Measurements from ENCODE around the gene NACC1.

The NACC1 gene

DNA sequence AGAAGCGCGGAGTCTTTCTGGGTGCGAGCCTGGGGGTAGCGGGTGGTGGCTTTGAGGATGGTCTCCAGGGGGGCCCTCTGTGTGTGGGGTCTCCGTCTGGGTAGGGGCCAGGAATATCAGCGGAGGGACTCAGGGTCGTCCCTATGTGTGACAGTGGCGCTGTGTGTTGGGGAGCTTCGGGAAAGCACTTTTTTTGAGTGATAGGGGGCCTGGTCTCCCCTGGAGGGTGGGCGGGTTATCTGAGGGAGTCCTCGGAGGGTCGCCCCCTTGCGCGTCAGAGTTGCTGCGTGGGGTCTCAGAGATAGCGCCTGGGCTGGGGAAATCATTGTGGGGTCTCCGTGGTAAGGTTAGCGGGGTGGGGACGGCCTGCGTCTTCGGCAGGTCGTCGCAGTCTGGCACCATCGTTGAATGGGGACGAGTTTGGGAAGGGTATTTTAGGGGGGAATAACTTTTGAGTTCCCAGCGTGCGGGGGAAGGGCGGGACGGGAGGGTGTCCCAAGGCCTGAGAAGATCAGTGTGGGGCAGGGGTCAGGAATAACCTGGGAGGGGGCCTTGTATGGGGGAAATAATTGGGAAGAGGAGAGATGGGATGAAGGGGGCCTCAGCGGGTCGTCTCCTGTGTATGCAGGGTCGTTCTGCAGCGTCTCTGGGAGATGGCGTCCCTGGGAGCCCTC, 33.0 kb downstream of the NACC1 start:
- no peak for TF ChIP-seq JUND (IDR thresholded peaks at IDR 0.05; ENCODE audit: low read depth)

GRCh38 chr19:13151605-13152355, 33.7 kb downstream of the NACC1 start:
- TF ChIP-seq JUND (IDR thresholded peaks at IDR 0.05; ENCODE audit: low read depth): no peak
- in situ Hi-C loops (cut with HindIII; ENCODE audit: low pct_unique_long_range_greater_than_20kb, low sequenced_read_pairs): no loop called here
- DNase-seq (ENCODE audit: low read depth in 1 of 2, low spot score in 1 of 2): peak; percentile 80 to 96

More for the DNA sequence above, 33.0 kb downstream of the NACC1 start:
- DNase-seq (ENCODE audit: low read depth in 1 of 2, low spot score in 1 of 2): peak in 1 of 2 experiments; percentile 28
- in situ Hi-C loops (cut with HindIII; ENCODE audit: low pct_unique_long_range_greater_than_20kb, low sequenced_read_pairs): no loop called here

- no peak for DNase-seq (ENCODE audit: low read depth in 1 of 2, low spot score in 1 of 2)
- in situ Hi-C loops (cut with HindIII; ENCODE audit: low pct_unique_long_range_greater_than_20kb, low sequenced_read_pairs): no loop called here
These were observed 34.4 kb downstream of the NACC1 start for GRCh38 chr19:13152356-13152973.

DNA sequence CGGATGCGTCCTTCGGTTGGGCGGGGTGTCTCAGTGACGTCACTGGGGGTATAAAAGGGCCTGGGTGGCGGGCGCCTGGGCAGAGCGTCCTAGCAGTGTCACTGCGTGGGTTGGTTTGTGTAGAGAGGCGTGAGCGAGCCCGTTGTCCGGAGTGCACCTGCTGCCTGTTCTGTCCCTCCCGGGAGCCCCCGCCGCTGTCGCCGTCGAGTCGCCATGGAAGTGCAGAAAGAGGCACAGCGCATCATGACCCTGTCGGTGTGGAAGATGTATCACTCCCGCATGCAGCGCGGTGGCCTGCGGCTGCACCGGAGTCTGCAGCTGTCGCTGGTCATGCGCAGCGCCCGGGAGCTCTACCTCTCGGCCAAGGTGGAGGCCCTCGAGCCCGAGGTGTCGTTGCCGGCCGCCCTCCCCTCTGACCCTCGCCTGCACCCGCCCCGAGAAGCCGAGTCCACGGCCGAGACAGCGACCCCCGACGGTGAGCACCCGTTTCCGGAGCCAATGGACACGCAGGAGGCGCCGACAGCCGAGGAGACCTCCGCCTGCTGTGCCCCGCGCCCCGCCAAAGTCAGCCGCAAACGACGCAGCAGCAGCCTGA, 35.0 kb downstream of the NACC1 start:
- in situ Hi-C loops (cut with HindIII; ENCODE audit: low pct_unique_long_range_greater_than_20kb, low sequenced_read_pairs): no loop called here
- no peak for TF ChIP-seq JUND (IDR thresholded peaks at IDR 0.05; ENCODE audit: low read depth)
- DNase-seq (ENCODE audit: low read depth in 1 of 2, low spot score in 1 of 2): peak; percentile 62 to 95

More at GRCh38 chr19:13152356-13152973, 34.4 kb downstream of the NACC1 start:
- TF ChIP-seq JUND (IDR thresholded peaks at IDR 0.05; ENCODE audit: low read depth): no peak

- DNase-seq (ENCODE audit: low read depth in 1 of 2, low spot score in 1 of 2): peak in 1 of 2 experiments; percentile 34
- TF ChIP-seq JUND (IDR thresholded peaks at IDR 0.05; ENCODE audit: low read depth): no peak
- in situ Hi-C loops (cut with HindIII; ENCODE audit: low pct_unique_long_range_greater_than_20kb, low sequenced_read_pairs): no loop called here
These were observed 35.6 kb downstream of the NACC1 start for GRCh38 chr19:13153569-13154240.

- DNase-seq (ENCODE audit: low read depth in 1 of 2, low spot score in 1 of 2): peak; percentile 58 to 94
These were observed 36.2 kb downstream of the NACC1 start for GRCh38 chr19:13154241-13154778.

GRCh38 chr19:13154911-13155471, 36.9 kb downstream of the NACC1 start:
- DNase-seq (ENCODE audit: low read depth in 1 of 2, low spot score in 1 of 2): peak; percentile 69 to 93
- in situ Hi-C loops (cut with HindIII; ENCODE audit: low pct_unique_long_range_greater_than_20kb, low sequenced_read_pairs): no loop called here
- TF ChIP-seq JUND (IDR thresholded peaks at IDR 0.05; ENCODE audit: low read depth): no peak

More at GRCh38 chr19:13154241-13154778, 36.2 kb downstream of the NACC1 start:
- in situ Hi-C loops (cut with HindIII; ENCODE audit: low pct_unique_long_range_greater_than_20kb, low sequenced_read_pairs): no loop called here
- no peak for TF ChIP-seq JUND (IDR thresholded peaks at IDR 0.05; ENCODE audit: low read depth)

DNA sequence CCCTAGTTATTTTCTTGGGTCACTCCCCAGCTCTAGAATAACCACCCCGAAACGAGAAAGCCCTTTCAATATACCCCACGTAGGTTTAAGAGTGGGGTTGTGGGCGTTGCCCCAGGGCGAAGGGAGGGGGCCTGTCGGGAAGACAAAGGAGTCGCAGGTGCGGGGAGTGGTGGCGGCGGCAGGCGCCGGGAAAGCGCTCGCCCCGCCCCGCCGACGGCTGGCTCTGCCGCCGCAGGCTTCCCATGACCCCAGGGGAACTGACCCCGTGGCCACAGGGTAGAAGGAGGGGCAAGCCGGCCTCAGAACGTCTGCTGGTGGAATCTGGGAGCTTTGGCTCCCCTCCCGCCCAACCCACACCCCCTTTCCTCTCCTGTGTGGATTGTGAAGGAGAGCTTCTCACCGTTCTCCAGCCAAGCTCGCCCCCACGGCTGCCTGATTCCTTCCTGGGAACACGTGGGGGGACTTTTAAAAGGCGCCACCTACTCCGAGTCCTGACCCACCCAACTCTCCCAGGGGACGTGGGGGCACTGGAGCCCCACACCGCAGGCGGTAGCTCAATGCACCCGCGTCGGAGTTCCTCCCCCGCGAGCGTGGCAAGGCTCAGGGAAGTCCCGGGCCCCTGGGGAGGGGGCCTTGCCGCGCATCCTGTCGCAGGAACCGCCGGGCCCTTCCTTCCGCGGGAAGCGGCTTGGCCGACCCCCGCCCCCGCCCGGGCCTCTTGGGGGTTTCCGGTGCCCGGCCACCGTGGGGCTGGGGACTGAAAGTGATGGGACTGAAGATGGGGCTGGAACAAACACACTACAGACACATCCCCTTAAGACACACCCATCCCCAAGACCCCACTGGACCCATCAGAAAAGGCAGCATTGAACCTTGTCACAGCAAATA, 37.7 kb downstream of the NACC1 start:
- DNase-seq (ENCODE audit: low read depth in 1 of 2, low spot score in 1 of 2): peak; percentile 44 to 81
- TF ChIP-seq JUND (IDR thresholded peaks at IDR 0.05; ENCODE audit: low read depth): no peak

DNA sequence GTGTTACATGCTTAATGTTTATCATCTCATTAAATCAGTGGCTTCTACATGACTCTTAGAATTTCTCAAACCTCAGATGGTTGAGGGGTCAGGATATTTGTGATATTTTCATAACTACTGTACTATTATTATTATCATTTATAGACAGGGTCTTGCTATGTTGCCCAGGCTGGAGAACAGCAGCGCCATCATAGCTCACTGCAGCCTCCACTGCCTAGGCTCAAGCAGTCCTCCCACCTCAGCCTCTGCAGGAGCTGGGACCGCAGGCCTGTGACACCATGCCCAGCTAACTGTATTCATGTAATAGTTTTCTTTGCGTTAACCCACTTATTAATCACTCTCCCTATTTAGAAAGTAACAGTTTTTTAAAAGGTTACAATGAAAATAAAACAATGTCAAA, 41.6 kb downstream of the NACC1 start:
- TF ChIP-seq JUND (IDR thresholded peaks at IDR 0.05; ENCODE audit: low read depth): no peak
- DNase-seq (ENCODE audit: low read depth in 1 of 2, low spot score in 1 of 2): no peak
- in situ Hi-C loops (cut with HindIII; ENCODE audit: low pct_unique_long_range_greater_than_20kb, low sequenced_read_pairs): no loop called here

More for the DNA sequence above, 37.7 kb downstream of the NACC1 start:
- in situ Hi-C loops (cut with HindIII; ENCODE audit: low pct_unique_long_range_greater_than_20kb, low sequenced_read_pairs): no loop called here

DNA sequence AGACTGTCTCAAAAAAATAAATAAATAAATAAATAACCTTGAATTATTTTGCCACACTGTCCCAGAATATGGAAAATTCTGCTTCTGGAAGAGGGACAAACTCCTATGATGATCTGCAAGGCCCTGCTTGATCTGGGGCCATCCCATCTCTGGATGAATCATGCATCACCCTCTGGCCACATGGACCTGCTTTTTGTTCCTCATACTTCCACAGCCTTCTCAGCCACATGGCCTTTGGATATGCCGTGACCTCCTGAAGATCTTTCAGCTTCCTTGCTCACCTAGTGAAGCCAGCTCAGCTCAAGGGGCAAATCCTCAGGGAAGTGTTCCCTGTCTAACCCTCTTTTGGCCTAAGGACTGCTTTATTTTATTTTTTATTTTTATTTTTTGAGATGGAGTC, 42.5 kb downstream of the NACC1 start:
- in situ Hi-C loops (cut with HindIII; ENCODE audit: low pct_unique_long_range_greater_than_20kb, low sequenced_read_pairs): no loop called here
- no peak for TF ChIP-seq JUND (IDR thresholded peaks at IDR 0.05; ENCODE audit: low read depth)
- no peak for DNase-seq (ENCODE audit: low read depth in 1 of 2, low spot score in 1 of 2)
